Measurements from ENCODE around the gene HELQ.
"Not testable (repeated sequence)": the region's sequence is repeated elsewhere in the genome, so short reads cannot be mapped to it uniquely, and the experiment has no call there.

The HELQ gene, protein sequence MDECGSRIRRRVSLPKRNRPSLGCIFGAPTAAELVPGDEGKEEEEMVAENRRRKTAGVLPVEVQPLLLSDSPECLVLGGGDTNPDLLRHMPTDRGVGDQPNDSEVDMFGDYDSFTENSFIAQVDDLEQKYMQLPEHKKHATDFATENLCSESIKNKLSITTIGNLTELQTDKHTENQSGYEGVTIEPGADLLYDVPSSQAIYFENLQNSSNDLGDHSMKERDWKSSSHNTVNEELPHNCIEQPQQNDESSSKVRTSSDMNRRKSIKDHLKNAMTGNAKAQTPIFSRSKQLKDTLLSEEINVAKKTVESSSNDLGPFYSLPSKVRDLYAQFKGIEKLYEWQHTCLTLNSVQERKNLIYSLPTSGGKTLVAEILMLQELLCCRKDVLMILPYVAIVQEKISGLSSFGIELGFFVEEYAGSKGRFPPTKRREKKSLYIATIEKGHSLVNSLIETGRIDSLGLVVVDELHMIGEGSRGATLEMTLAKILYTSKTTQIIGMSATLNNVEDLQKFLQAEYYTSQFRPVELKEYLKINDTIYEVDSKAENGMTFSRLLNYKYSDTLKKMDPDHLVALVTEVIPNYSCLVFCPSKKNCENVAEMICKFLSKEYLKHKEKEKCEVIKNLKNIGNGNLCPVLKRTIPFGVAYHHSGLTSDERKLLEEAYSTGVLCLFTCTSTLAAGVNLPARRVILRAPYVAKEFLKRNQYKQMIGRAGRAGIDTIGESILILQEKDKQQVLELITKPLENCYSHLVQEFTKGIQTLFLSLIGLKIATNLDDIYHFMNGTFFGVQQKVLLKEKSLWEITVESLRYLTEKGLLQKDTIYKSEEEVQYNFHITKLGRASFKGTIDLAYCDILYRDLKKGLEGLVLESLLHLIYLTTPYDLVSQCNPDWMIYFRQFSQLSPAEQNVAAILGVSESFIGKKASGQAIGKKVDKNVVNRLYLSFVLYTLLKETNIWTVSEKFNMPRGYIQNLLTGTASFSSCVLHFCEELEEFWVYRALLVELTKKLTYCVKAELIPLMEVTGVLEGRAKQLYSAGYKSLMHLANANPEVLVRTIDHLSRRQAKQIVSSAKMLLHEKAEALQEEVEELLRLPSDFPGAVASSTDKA

DNA sequence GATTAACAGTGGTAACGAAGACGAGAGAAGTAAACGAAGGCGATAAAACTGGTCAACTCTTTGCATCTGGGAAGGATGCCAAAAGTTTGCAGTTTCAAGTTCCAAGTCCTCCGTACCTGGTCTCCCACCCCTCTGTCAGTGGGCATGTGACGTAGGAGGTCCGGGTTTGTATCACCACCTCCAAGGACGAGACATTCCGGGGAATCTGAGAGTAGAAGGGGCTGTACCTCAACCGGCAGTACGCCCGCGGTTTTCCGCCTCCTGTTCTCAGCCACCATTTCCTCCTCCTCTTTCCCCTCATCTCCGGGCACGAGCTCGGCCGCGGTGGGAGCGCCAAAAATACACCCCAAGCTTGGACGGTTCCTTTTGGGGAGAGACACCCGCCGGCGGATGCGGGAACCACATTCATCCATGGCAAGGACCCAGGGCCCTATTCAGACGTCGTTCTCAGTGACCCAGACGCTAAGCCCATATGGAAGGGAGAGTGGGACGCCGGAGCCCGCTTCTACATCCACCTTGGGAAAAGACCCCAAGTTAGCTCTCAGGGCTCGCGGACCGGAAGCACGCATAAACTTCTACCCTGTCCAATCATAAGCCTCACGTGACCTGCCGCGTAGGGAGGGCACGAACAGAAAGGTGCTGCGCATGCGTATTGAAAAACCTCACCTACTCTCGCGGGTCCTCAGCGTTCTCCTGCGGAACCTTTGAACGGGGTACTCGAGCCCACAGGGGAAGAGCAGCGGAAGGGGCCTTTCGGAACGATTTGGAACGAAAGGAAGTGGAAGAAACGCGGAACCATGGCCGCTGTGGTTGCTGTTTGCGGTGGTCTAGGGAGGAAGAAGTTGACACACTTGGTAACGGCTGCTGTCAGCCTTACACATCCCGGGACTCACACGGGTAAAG lies at the start of gene HELQ, which contains the start of gene MRPS18C:
TSS of gene HELQ (minus strand) at position 543 of the 903 bp plus-strand sequence. CDS start at position 413, 130 bp downstream.
TSS of gene MRPS18C (plus strand) at position 778 of the 903 bp plus-strand sequence. CDS start at position 798, 20 bp downstream.
- POLR2A ChIA-PET, result interaction anchor here (0.7 to 1.7 kb wide), 4 partner anchors 14 to 421 kb away, joined by 3 to 7 read pairs (median 3); partner anchors contain the start of genes COPS4 and COQ2

DNA sequence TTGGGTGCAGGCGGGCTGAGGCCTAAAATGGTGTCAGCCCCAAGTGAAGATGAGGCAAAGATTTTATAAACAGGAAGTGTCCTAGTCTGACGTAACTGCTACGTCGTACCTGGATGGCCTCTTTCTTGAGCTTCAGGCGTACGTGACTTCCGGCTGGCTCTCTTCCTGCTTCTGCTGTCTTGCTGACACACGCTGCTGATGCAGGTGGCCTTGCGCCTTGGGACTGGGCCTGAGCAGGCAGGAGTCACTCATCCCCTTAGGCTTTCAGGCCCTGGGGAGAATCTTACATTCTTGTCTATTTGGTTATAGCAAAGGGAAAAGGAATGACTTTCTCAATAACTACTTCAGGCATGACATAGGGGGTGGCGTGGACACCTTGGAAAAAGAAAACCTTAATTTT lies 49.4 kb upstream of the HELQ start:
- ChIA-PET CTCF (no interaction called here), POLR2A (no interaction called here)

More for the DNA sequence above, at the start of gene HELQ, which contains the start of gene MRPS18C:
- DNase-seq (ENCODE audit: low read depth, low spot score), result peak; percentile 92
- CTCF ChIA-PET, result interaction anchor here (0.8 to 1.4 kb wide), 4 partner anchors 15 to 97 kb away, joined by 3 to 4 read pairs (median 3); no protein-coding TSS in a partner anchor
- peak within 1 kb of the TSS; percentile 91 for H3K4me3 ChIP-seq (ENCODE audit: low read depth, low read length)
- TF ChIP-seq, protein P1, sequence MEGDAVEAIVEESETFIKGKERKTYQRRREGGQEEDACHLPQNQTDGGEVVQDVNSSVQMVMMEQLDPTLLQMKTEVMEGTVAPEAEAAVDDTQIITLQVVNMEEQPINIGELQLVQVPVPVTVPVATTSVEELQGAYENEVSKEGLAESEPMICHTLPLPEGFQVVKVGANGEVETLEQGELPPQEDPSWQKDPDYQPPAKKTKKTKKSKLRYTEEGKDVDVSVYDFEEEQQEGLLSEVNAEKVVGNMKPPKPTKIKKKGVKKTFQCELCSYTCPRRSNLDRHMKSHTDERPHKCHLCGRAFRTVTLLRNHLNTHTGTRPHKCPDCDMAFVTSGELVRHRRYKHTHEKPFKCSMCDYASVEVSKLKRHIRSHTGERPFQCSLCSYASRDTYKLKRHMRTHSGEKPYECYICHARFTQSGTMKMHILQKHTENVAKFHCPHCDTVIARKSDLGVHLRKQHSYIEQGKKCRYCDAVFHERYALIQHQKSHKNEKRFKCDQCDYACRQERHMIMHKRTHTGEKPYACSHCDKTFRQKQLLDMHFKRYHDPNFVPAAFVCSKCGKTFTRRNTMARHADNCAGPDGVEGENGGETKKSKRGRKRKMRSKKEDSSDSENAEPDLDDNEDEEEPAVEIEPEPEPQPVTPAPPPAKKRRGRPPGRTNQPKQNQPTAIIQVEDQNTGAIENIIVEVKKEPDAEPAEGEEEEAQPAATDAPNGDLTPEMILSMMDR (IDR thresholded peaks at IDR 0.05; ENCODE audit: insufficient read depth, low read length, missing control alignments), result peak; percentile 25

DNA sequence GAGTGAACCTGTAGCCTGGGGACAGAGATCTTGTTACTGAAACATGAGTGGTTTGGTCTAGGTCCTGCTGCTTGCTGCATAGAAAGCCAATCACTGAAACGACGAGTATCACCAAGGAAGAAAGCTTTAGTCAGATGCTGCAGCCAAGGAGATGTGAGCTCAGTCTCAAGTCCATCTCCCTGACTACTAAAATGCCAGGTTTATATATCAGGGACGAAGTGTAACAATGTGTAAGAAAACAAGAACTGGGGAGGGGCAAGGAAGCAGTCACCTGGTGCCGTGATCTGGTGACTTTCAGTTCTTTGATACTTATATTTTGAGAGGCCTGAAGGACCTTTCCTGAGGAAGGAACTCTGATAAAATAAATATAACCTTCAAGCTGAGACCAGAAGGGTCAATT lies 48.9 kb upstream of the HELQ start:
- TF ChIP-seq, protein P1 (IDR thresholded peaks at IDR 0.05; ENCODE audit: insufficient read depth, low read length, missing control alignments), result no peak
- H3K4me3 ChIP-seq (ENCODE audit: low read depth, low read length), result no peak overlapping the region
- ChIA-PET CTCF (interaction anchor here (1.2 kb wide), 1 partner anchor 137 kb away, joined by 3 read pairs; no protein-coding TSS in a partner anchor), POLR2A (no interaction called here)
- DNase-seq (ENCODE audit: low read depth, low spot score), result no peak

More for the DNA sequence above, 49.4 kb upstream of the HELQ start:
- no peak overlapping the region for H3K4me3 ChIP-seq (ENCODE audit: low read depth, low read length)
- TF ChIP-seq, protein P1 (IDR thresholded peaks at IDR 0.05; ENCODE audit: insufficient read depth, low read length, missing control alignments), result no peak
- no peak for DNase-seq (ENCODE audit: low read depth, low spot score)

DNA sequence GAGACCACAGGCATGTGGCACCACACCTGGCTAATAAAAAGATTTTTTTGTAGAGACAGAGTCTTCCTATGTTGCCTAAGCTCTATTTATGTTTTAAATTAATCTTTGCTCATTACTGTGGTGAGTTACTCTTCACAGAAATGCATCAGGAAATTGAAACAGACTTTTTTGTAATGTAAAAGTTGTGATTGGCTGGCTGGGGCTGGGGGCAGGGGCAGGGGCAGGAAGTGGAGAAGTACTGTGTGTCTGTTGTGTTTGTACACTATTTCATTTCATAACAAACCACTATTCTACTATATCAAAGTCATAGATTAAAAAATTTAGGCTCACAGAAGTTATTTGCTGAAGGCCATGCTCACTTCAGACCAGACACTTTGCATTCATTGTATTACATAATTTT lies 48.4 kb upstream of the HELQ start:
- DNase-seq (ENCODE audit: low read depth, low spot score), result no peak
- TF ChIP-seq, protein P1 (IDR thresholded peaks at IDR 0.05; ENCODE audit: insufficient read depth, low read length, missing control alignments), result no peak
- POLR2A ChIA-PET, result no interaction called here
- CTCF ChIA-PET, result interaction anchor here (1.2 kb wide), 1 partner anchor 138 kb away, joined by 3 read pairs; no protein-coding TSS in a partner anchor
- H3K4me3 ChIP-seq (ENCODE audit: low read depth, low read length), result no peak overlapping the region

DNA sequence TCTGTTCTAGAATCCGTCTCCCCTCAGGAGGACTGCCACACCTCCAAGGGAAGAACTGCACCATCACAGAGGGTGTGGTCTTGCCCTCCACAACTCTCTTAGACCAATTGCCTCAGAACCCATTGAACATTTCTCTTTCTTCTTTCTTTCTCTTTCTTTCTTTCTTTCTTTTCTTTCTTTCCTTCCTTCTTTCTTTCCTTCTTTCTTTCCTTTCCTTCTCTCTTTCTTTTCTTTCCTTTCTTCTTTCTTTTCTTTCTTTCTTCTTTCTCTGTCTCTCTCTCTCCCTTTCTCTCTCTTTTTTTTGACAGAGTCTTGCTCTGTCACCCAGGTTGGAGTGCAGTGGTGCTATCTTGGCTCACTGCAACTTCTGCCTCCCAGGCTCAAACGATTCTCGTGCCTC lies 46.0 kb upstream of the HELQ start:
- H3K4me3 ChIP-seq (ENCODE audit: low read depth, low read length); DNase-seq (ENCODE audit: low read depth, low spot score); POLR2A ChIA-PET: not testable (repeated sequence)
- CTCF ChIA-PET, result interaction anchor here (1.0 kb wide), 1 partner anchor 26 kb away, joined by 3 read pairs; no protein-coding TSS in a partner anchor
